ENCODE measurements around the gene SOX10. TPM values are rescaled to one million over a fixed set of nuclear protein-coding genes. Genes with fewer than 3 reads are reported as not detected.

Gene SOX10
- total and polyA plus RNA-seq, 9 of the 15 experiments (the other 6 are each of a cell fraction or from before 2014, with no cell fraction given): not detected

DNA sequence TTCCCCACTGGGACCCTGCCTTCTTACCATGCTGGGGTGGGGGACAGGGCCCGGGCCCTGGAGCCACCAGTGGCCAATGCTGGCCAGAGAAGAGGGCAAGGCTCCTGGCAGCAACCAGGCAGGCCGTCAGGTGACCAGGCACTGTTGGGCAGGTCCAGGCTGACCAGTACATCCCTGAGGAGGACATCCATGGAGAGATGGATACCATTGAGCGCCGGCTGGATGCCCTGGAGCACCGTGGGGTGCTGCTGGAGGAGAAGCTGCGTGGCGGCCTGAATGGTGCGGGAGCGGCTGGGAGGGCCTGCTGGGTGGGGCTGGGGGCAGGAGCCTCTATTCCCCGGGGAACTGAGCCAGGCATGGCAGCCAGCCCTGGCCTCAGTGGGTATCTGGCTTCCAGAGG is 52.0 kb downstream of the SOX10 start (continued):
- TF ChIP-seq, protein P1, sequence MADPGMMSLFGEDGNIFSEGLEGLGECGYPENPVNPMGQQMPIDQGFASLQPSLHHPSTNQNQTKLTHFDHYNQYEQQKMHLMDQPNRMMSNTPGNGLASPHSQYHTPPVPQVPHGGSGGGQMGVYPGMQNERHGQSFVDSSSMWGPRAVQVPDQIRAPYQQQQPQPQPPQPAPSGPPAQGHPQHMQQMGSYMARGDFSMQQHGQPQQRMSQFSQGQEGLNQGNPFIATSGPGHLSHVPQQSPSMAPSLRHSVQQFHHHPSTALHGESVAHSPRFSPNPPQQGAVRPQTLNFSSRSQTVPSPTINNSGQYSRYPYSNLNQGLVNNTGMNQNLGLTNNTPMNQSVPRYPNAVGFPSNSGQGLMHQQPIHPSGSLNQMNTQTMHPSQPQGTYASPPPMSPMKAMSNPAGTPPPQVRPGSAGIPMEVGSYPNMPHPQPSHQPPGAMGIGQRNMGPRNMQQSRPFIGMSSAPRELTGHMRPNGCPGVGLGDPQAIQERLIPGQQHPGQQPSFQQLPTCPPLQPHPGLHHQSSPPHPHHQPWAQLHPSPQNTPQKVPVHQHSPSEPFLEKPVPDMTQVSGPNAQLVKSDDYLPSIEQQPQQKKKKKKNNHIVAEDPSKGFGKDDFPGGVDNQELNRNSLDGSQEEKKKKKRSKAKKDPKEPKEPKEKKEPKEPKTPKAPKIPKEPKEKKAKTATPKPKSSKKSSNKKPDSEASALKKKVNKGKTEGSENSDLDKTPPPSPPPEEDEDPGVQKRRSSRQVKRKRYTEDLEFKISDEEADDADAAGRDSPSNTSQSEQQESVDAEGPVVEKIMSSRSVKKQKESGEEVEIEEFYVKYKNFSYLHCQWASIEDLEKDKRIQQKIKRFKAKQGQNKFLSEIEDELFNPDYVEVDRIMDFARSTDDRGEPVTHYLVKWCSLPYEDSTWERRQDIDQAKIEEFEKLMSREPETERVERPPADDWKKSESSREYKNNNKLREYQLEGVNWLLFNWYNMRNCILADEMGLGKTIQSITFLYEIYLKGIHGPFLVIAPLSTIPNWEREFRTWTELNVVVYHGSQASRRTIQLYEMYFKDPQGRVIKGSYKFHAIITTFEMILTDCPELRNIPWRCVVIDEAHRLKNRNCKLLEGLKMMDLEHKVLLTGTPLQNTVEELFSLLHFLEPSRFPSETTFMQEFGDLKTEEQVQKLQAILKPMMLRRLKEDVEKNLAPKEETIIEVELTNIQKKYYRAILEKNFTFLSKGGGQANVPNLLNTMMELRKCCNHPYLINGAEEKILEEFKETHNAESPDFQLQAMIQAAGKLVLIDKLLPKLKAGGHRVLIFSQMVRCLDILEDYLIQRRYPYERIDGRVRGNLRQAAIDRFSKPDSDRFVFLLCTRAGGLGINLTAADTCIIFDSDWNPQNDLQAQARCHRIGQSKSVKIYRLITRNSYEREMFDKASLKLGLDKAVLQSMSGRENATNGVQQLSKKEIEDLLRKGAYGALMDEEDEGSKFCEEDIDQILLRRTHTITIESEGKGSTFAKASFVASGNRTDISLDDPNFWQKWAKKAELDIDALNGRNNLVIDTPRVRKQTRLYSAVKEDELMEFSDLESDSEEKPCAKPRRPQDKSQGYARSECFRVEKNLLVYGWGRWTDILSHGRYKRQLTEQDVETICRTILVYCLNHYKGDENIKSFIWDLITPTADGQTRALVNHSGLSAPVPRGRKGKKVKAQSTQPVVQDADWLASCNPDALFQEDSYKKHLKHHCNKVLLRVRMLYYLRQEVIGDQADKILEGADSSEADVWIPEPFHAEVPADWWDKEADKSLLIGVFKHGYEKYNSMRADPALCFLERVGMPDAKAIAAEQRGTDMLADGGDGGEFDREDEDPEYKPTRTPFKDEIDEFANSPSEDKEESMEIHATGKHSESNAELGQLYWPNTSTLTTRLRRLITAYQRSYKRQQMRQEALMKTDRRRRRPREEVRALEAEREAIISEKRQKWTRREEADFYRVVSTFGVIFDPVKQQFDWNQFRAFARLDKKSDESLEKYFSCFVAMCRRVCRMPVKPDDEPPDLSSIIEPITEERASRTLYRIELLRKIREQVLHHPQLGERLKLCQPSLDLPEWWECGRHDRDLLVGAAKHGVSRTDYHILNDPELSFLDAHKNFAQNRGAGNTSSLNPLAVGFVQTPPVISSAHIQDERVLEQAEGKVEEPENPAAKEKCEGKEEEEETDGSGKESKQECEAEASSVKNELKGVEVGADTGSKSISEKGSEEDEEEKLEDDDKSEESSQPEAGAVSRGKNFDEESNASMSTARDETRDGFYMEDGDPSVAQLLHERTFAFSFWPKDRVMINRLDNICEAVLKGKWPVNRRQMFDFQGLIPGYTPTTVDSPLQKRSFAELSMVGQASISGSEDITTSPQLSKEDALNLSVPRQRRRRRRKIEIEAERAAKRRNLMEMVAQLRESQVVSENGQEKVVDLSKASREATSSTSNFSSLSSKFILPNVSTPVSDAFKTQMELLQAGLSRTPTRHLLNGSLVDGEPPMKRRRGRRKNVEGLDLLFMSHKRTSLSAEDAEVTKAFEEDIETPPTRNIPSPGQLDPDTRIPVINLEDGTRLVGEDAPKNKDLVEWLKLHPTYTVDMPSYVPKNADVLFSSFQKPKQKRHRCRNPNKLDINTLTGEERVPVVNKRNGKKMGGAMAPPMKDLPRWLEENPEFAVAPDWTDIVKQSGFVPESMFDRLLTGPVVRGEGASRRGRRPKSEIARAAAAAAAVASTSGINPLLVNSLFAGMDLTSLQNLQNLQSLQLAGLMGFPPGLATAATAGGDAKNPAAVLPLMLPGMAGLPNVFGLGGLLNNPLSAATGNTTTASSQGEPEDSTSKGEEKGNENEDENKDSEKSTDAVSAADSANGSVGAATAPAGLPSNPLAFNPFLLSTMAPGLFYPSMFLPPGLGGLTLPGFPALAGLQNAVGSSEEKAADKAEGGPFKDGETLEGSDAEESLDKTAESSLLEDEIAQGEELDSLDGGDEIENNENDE (IDR thresholded peaks at IDR 0.05; ENCODE audit: low read depth, low read length): no peak
- TF ChIP-seq BCOR (IDR thresholded peaks at IDR 0.05) (no peak), THRAP3 (IDR thresholded peaks at IDR 0.05; ENCODE audit: borderline replicate concordance) (no peak)
- TF ChIP-seq, protein P2, sequence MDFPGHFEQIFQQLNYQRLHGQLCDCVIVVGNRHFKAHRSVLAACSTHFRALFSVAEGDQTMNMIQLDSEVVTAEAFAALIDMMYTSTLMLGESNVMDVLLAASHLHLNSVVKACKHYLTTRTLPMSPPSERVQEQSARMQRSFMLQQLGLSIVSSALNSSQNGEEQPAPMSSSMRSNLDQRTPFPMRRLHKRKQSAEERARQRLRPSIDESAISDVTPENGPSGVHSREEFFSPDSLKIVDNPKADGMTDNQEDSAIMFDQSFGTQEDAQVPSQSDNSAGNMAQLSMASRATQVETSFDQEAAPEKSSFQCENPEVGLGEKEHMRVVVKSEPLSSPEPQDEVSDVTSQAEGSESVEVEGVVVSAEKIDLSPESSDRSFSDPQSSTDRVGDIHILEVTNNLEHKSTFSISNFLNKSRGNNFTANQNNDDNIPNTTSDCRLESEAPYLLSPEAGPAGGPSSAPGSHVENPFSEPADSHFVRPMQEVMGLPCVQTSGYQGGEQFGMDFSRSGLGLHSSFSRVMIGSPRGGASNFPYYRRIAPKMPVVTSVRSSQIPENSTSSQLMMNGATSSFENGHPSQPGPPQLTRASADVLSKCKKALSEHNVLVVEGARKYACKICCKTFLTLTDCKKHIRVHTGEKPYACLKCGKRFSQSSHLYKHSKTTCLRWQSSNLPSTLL (IDR thresholded peaks at IDR 0.05): no peak
